ENCODE measurements around the gene CAMK2B.

DNA sequence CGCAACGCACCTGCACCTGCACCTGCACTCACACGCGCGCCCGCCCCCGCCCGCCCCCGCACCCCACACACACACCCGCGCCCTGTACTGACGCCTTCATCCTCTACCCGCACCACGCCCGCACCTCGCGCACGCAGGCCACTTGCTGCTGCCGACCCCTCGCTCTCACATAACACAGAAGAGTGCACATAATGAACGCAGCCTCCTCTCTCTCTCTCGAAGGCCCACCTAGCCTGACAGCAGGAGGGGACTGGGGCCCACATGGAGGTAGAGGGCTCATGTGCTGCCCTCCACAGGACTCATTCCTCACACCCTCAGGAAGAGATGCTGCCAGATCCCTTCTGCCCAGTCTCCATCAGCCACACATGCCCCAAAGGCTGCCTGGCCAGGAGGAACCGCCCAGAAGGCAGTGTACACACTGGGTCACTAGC, 432 bp upstream of the CAMK2B start:
- no peak for TF ChIP-seq POLR2A (IDR thresholded peaks at IDR 0.05)
- TF ChIP-seq, protein P1, sequence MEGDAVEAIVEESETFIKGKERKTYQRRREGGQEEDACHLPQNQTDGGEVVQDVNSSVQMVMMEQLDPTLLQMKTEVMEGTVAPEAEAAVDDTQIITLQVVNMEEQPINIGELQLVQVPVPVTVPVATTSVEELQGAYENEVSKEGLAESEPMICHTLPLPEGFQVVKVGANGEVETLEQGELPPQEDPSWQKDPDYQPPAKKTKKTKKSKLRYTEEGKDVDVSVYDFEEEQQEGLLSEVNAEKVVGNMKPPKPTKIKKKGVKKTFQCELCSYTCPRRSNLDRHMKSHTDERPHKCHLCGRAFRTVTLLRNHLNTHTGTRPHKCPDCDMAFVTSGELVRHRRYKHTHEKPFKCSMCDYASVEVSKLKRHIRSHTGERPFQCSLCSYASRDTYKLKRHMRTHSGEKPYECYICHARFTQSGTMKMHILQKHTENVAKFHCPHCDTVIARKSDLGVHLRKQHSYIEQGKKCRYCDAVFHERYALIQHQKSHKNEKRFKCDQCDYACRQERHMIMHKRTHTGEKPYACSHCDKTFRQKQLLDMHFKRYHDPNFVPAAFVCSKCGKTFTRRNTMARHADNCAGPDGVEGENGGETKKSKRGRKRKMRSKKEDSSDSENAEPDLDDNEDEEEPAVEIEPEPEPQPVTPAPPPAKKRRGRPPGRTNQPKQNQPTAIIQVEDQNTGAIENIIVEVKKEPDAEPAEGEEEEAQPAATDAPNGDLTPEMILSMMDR (IDR thresholded peaks at IDR 0.05) = no peak
